ENCODE results near the gene ADAMTS5. TPM values are rescaled to one million over a fixed set of nuclear protein-coding genes. Genes with fewer than 3 reads are reported as not detected.

The ADAMTS5 gene
- total RNA-seq, 1 donor from 2014 or later = 0.26 TPM

DNA sequence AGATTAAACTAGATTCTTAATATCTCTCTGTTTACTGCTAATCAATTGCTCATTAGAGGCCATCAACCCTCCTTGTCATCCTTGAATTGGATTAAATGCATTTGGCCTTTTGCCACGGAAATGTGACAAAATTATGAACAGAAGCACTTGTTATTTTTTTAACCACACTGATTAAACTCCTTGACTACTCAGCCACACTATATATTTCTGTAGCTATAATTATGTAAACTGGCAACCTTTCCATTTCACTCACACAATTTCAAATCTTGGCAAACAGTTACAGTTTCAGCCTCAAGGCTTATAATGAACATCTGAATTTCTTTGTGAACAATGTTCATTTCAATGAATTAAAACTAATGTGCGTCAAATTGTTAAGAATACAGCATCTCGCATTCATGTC, 10.1 kb downstream of the ADAMTS5 start:
- Histone ChIP-seq H3K27me3 (ENCODE audit: control insufficient read depth, insufficient read depth, low read length) (no peaks in the 10 kb centered on the region), H3K4me3 (ENCODE audit: low read depth, low read length) (no peak overlapping the region), H3K36me3 (ENCODE audit: control insufficient read depth, insufficient read depth, low read length) (no peaks in the 10 kb centered on the region)
- TF ChIP-seq, protein P1, sequence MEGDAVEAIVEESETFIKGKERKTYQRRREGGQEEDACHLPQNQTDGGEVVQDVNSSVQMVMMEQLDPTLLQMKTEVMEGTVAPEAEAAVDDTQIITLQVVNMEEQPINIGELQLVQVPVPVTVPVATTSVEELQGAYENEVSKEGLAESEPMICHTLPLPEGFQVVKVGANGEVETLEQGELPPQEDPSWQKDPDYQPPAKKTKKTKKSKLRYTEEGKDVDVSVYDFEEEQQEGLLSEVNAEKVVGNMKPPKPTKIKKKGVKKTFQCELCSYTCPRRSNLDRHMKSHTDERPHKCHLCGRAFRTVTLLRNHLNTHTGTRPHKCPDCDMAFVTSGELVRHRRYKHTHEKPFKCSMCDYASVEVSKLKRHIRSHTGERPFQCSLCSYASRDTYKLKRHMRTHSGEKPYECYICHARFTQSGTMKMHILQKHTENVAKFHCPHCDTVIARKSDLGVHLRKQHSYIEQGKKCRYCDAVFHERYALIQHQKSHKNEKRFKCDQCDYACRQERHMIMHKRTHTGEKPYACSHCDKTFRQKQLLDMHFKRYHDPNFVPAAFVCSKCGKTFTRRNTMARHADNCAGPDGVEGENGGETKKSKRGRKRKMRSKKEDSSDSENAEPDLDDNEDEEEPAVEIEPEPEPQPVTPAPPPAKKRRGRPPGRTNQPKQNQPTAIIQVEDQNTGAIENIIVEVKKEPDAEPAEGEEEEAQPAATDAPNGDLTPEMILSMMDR (IDR thresholded peaks at IDR 0.05; ENCODE audit: insufficient read depth, low read length, severe bottlenecking) = no peak
- FAIRE-seq (no peak), DNase-seq (ENCODE audit: low read depth) (no peak)

GRCh38 chr21:26956216-26956615, 10.7 kb downstream of the ADAMTS5 start:
- no peaks in the 10 kb centered on the region for H3K36me3 ChIP-seq (ENCODE audit: control insufficient read depth, insufficient read depth, low read length)
- TF ChIP-seq, protein P1 (IDR thresholded peaks at IDR 0.05; ENCODE audit: insufficient read depth, low read length, severe bottlenecking) = no peak

GRCh38 chr21:26954662-26955121, 12.2 kb downstream of the ADAMTS5 start:
- DNase-seq (ENCODE audit: low read depth) = no peak
- Histone ChIP-seq H3K4me3 (ENCODE audit: low read depth, low read length) (no peak overlapping the region), H3K27me3 (ENCODE audit: control insufficient read depth, insufficient read depth, low read length) (no peaks in the 10 kb centered on the region), H3K36me3 (ENCODE audit: control insufficient read depth, insufficient read depth, low read length) (no peaks in the 10 kb centered on the region)
- TF ChIP-seq, protein P1 (IDR thresholded peaks at IDR 0.05; ENCODE audit: insufficient read depth, low read length, severe bottlenecking) = no peak
- no peak for FAIRE-seq

More at GRCh38 chr21:26956216-26956615, 10.7 kb downstream of the ADAMTS5 start:
- no peak for FAIRE-seq
- no peaks in the 10 kb centered on the region for H3K27me3 ChIP-seq (ENCODE audit: control insufficient read depth, insufficient read depth, low read length)
- H3K4me3 ChIP-seq (ENCODE audit: low read depth, low read length) = no peak overlapping the region
- no peak for DNase-seq (ENCODE audit: low read depth)

- no peak overlapping the region for H3K4me3 ChIP-seq (ENCODE audit: low read depth, low read length)
- no peaks in the 10 kb centered on the region for H3K36me3 ChIP-seq (ENCODE audit: control insufficient read depth, insufficient read depth, low read length)
- FAIRE-seq (no peak), DNase-seq (ENCODE audit: low read depth) (no peak)
- H3K27me3 ChIP-seq (ENCODE audit: control insufficient read depth, insufficient read depth, low read length) = no peaks in the 10 kb centered on the region
- TF ChIP-seq, protein P1 (IDR thresholded peaks at IDR 0.05; ENCODE audit: insufficient read depth, low read length, severe bottlenecking) = no peak
Measured at GRCh38 chr21:26952374-26953066, 14.4 kb downstream of the ADAMTS5 start.

DNA sequence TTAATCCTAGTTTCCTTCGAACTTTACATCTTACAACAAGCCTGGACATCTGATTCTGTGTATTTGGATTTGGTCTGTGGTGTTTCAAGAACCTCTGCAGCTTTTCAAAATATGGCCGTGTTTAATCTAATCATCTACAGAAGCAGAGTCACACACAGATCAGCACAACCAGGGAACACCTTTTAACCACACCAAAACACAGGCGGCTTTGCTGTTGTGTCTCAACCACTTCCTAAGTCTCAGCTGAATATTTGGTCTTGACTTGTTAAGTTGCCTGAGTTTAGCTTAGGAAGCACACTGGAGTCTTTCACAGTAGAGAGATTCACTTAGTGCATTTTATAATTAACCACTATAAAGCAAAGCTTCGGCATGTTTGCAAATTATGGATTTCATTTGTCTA, 17.1 kb downstream of the ADAMTS5 start:
- H3K4me3 ChIP-seq (ENCODE audit: low read depth, low read length) = no peak overlapping the region
- FAIRE-seq (no peak), DNase-seq (ENCODE audit: low read depth) (no peak)
- H3K36me3 ChIP-seq (ENCODE audit: control insufficient read depth, insufficient read depth, low read length) = no peaks in the 10 kb centered on the region
- TF ChIP-seq, protein P1 (IDR thresholded peaks at IDR 0.05; ENCODE audit: insufficient read depth, low read length, severe bottlenecking) = no peak
- no peaks in the 10 kb centered on the region for H3K27me3 ChIP-seq (ENCODE audit: control insufficient read depth, insufficient read depth, low read length)

DNA sequence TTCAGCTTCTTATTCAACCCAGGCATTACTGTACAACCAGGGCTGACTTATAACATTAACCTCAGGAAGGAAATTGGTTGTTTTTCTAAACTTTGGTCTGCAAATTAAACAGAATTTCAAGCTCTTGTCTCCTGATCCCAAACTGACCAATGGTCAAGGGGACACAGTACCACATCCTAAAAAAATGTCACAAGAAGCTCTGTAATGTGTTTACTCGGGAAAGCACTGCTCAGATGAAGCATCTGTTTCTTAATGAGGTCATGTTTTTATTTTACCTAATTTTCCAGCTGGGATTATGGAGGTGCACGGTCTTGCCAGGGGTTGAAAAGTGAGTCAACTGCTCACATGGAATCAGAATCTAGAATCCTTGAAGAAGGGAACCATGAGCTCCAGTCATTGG, 18.7 kb downstream of the ADAMTS5 start:
- FAIRE-seq = no peak
- Histone ChIP-seq H3K4me3 (ENCODE audit: low read depth, low read length) (no peak overlapping the region), H3K27me3 (ENCODE audit: control insufficient read depth, insufficient read depth, low read length) (no peaks in the 10 kb centered on the region), H3K36me3 (ENCODE audit: control insufficient read depth, insufficient read depth, low read length) (no peaks in the 10 kb centered on the region)
- DNase-seq (ENCODE audit: low read depth) = no peak
- TF ChIP-seq, protein P1 (IDR thresholded peaks at IDR 0.05; ENCODE audit: insufficient read depth, low read length, severe bottlenecking) = no peak
